CD8-positive, alpha-beta memory T cell (primary cell): ENCODE results near the gene LYST. TPM values are rescaled to one million over a fixed set of nuclear protein-coding genes. Genes with fewer than 3 reads are reported as not detected.
"Not testable (repeated sequence)": the region's sequence is repeated elsewhere in the genome, so short reads cannot be mapped to it uniquely, and the experiment has no call there.

Source experiments
- CTCF ChIA-PET: fragments of 350-600 bp; sonication (Branson Sonifier 250); formaldehyde crosslinking; loops from one replicate; lab custom pipeline; 2021; ENCODE audit warnings: antibody characterized with exemption; lab: Charles Lee
- POLR2A ChIA-PET: fragments of 350-600 bp; sonication (Branson Sonifier 250); formaldehyde crosslinking; loops from one replicate; lab custom pipeline; 2021; ENCODE audit warnings: antibody characterized with exemption; lab: Charles Lee
- DNase-seq, 5 donors: peaks; one replicate each; pipeline versions ENCODE4 v3.0.0 to v3.0.0-alpha.2; 2020 to 2022; ENCODE audit warnings: mixed read lengths in 1 of 5
- H3K27ac ChIP-seq: one replicate; pipeline ENCODE4 v1.7.0; 2013; ENCODE audit warnings: low read depth, mild to moderate bottlenecking, low read length, moderate library complexity
- H3K27me3 ChIP-seq: 2 replicates; pipeline ENCODE4 v1.7.0; 2013; ENCODE audit warnings: low read length, mild to moderate bottlenecking; ENCODE audit not compliant: insufficient read depth, poor library complexity, severe bottlenecking
- H3K36me3 ChIP-seq: 2 replicates; pipeline ENCODE4 v1.7.0; 2013; ENCODE audit warnings: mild to moderate bottlenecking, low read length, moderate library complexity; ENCODE audit not compliant: insufficient read depth
- H3K4me1 ChIP-seq: 2 replicates; pipeline ENCODE4 v1.7.0; 2013; ENCODE audit warnings: mild to moderate bottlenecking, low read length, moderate library complexity; ENCODE audit not compliant: insufficient read depth
- H3K4me3 ChIP-seq: 2 replicates; pipeline ENCODE4 v1.7.0; 2013; ENCODE audit warnings: mild to moderate bottlenecking, low read length
- H3K9me3 ChIP-seq: 2 replicates; pipeline ENCODE4 v1.7.0; 2013; ENCODE audit warnings: mild to moderate bottlenecking, low read length
- H3K27ac Mint-ChIP-seq, 8 donors: one replicate each; pipeline ENCODE4 v1.8.0; 2020 to 2021; ENCODE audit warnings: mixed read lengths in 8 of 8, mild to moderate bottlenecking in 6 of 8, inconsistent platforms in 3 of 8, moderate library complexity in 3 of 8
- H3K27me3 Mint-ChIP-seq, 2 donors: one replicate each; pipeline ENCODE4 v1.8.0; 2020 to 2021; ENCODE audit warnings: mixed read lengths in 2 of 2, mild to moderate bottlenecking in 1 of 2, moderate library complexity in 1 of 2
- H3K36me3 Mint-ChIP-seq, 3 donors: one replicate each; pipeline ENCODE4 v1.8.0; 2020 to 2021; ENCODE audit warnings: mixed read lengths in 3 of 3, inconsistent platforms in 1 of 3, mild to moderate bottlenecking in 1 of 3
- H3K4me1 Mint-ChIP-seq, 3 donors: one replicate each; pipeline ENCODE4 v1.8.0; 2020 to 2021; ENCODE audit warnings: mixed read lengths in 3 of 3, inconsistent platforms in 1 of 3, mild to moderate bottlenecking in 1 of 3
- H3K4me3 Mint-ChIP-seq, 7 donors: one replicate each; pipeline ENCODE4 v1.8.0; 2020 to 2021; ENCODE audit warnings: mixed read lengths in 7 of 7, mild to moderate bottlenecking in 6 of 7, moderate library complexity in 4 of 7, inconsistent platforms in 2 of 7
- H3K9me3 Mint-ChIP-seq, 5 donors: one replicate each; pipeline ENCODE4 v1.8.0; 2020 to 2022; ENCODE audit warnings: mixed read lengths in 5 of 5, mild to moderate bottlenecking in 3 of 5, moderate library complexity in 2 of 5, inconsistent platforms in 1 of 5
- polyA plus RNA-seq: library from polyadenylated mRNA; unstranded; fragments of 300-500 nt; fragmentation: Illumina TruSeq; gene quantifications from one replicate; pipeline ENCODE4 v1.2.3, GENCODE V29; 2021
- total RNA-seq, 2 experiments: library from RNA; stranded (reverse); gene quantifications; one replicate each; pipeline ENCODE4 v1.2.3, GENCODE V29; 2021

The LYST gene
- total and polyA plus RNA-seq, 3 experiments from 2014 or later, result 24.1 to 79.9 (median 76.9) TPM

DNA sequence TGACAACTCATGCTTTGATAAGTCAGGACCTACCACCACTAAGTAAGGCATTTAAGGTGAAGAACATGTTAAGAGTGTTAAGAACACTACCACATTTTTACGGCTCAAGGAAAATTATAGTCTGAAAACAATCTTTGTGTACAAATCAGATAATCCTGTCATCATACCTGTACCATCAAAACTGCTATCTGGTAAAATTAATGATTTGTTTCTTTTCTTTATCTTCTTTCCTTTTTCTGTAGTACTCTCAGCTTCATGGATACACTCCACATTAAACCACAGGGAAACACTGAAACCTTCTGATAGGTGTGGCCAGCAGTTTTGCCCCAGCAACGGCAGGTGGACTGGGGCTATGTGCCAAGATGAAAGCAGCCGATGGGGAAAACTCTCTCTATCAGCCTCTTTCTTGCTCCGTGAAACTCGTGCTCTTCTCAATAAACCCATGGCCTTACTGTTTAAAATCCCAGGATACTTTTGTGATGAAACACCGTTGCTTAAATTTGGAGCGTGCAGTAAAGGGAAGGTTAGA is 75.1 kb downstream of the LYST start:
- H3K9me3 Mint-ChIP-seq, result no peaks in the 10 kb centered on the region
- CTCF ChIA-PET, result interaction anchor here (1.3 to 2.5 kb wide), 2 partner anchors 9 to 180 kb away, joined by 3 to 9 read pairs; no protein-coding TSS in a partner anchor
- H3K27ac Mint-ChIP-seq, result peak overlapping the region in 2 of 8 donors; percentile 19 to 32
- H3K4me3 Mint-ChIP-seq, result no peak overlapping the region
- peaks cover 7% of the 10 kb centered on the region for H3K36me3 ChIP-seq
- POLR2A ChIA-PET, result no interaction called here
- H3K4me1 Mint-ChIP-seq, result peaks cover 0 to 3% (median 2%) of the 10 kb centered on the region in 3 donors
- H3K27me3 Mint-ChIP-seq, result no peaks in the 10 kb centered on the region
- no peaks in the 10 kb centered on the region for H3K27me3 ChIP-seq
- no peak for DNase-seq
- H3K4me1 ChIP-seq, result no peaks in the 10 kb centered on the region
- H3K27ac ChIP-seq, result no peak overlapping the region
- H3K9me3 ChIP-seq, result no peaks in the 10 kb centered on the region
- peaks cover 23 to 68% (median 24%) of the 10 kb centered on the region in 3 donors for H3K36me3 Mint-ChIP-seq
- H3K4me3 ChIP-seq, result no peak overlapping the region

DNA sequence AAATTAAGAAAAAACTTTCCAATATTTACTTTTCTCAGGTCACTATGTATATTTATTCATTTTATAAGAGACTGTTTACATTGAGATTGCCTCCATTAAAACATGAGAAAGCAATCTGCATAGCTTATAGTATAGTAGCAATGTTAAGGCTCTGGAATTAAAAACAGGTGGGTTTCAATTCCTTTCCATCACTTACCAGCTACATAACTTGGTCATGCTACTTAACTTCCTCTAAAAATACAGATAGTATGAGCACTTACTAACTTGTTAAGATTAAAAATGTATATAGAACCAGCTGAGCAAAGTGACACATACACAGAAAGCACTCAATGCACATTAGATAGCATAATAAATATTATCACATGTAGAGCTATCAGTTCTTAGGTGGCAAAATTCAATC is 76.6 kb downstream of the LYST start:
- peaks cover 0 to 2% (median 0%) of the 10 kb centered on the region in 3 donors for H3K4me1 Mint-ChIP-seq
- H3K9me3 Mint-ChIP-seq, result no peaks in the 10 kb centered on the region
- H3K36me3 Mint-ChIP-seq, result peaks cover 16 to 69% (median 17%) of the 10 kb centered on the region in 3 donors
- Histone ChIP-seq H3K4me3 (no peak overlapping the region), H3K27ac (no peak overlapping the region), H3K4me1 (no peaks in the 10 kb centered on the region), H3K36me3 (peaks cover 12% of the 10 kb centered on the region), H3K9me3 (no peaks in the 10 kb centered on the region), H3K27me3 (no peaks in the 10 kb centered on the region)
- ChIA-PET POLR2A (no interaction called here), CTCF (interaction anchor here (1.2 kb wide), 1 partner anchor 182 kb away, joined by 3 read pairs; no protein-coding TSS in a partner anchor)
- DNase-seq, result no peak
- no peak overlapping the region for H3K4me3 Mint-ChIP-seq
- no peak overlapping the region for H3K27ac Mint-ChIP-seq
- H3K27me3 Mint-ChIP-seq, result no peaks in the 10 kb centered on the region

DNA sequence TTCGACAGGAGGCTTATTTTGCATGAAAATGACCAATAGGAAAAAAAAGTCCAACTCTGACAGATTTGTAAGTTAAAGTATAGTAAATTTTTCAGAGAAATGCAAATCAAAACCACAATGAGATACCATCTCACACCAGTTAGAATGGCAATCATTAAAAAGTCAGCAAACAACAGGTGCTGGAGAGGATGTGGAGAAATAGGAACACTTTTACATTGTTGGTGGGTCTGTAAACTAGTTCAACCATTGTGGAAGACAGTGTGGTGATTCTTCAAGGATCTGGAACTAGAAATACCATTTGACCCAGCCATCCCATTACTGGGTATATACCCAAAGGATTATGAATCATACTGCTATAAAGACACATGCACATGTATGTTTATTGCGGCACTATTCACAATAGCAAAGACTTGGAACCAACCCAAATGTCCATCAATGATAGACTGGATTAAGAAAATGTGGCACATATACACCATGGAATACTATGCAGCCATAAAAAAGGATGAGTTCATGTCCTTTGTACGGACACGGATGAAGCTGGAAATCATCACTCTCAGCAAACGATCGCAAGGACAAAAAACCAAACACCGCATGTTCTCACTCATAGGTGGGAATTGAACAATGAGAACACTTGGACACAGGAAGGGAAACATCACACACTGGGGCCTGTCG is 80.3 kb downstream of the LYST start:
- CTCF ChIA-PET, result not testable (repeated sequence)

DNA sequence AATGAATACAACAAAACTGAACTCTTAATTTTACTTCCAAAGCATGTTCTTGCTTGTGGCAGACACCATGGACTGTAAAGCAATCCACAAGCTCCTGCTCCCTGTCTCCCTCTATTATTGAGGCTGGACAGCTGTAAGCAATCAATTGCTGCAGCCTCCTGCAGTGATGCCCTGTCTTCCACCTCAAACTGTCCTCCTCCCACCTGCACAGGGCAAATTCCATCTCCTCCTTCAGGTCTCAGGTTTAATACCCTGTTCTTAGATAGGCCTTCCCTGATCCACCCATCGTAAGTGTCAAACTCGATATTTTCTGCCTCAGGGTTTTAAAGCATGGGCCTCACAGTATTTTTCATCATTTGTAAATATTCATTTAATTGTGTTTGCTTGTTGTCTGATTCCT is 81.8 kb downstream of the LYST start:
- peaks cover 8% of the 10 kb centered on the region for H3K36me3 ChIP-seq
- no peak for DNase-seq
- H3K27me3 Mint-ChIP-seq, result no peaks in the 10 kb centered on the region
- no peaks in the 10 kb centered on the region for H3K9me3 Mint-ChIP-seq
- POLR2A ChIA-PET, result no interaction called here
- no peaks in the 10 kb centered on the region for H3K4me1 ChIP-seq
- peaks cover 0 to 50% (median 5%) of the 10 kb centered on the region in 3 donors for H3K36me3 Mint-ChIP-seq
- no peaks in the 10 kb centered on the region for H3K9me3 ChIP-seq
- H3K27me3 ChIP-seq, result no peaks in the 10 kb centered on the region
- no peak overlapping the region for H3K27ac ChIP-seq
- peak overlapping the region in 4 of 8 donors; percentile 18 to 69 (median 38) for H3K27ac Mint-ChIP-seq
- H3K4me3 ChIP-seq, result no peak overlapping the region
- no peaks in the 10 kb centered on the region for H3K4me1 Mint-ChIP-seq
- CTCF ChIA-PET, result interaction anchor here (0.8 to 4.5 kb wide), 5 partner anchors 21 to 280 kb away, joined by 3 to 33 read pairs (median 6); no protein-coding TSS in a partner anchor
- H3K4me3 Mint-ChIP-seq, result no peak overlapping the region

More for the DNA sequence above, 80.3 kb downstream of the LYST start:
- H3K9me3 ChIP-seq, H3K36me3 ChIP-seq, H3K4me1 ChIP-seq, H3K4me3 ChIP-seq, H3K27ac ChIP-seq, H3K4me1 Mint-ChIP-seq, DNase-seq, H3K9me3 Mint-ChIP-seq, H3K4me3 Mint-ChIP-seq, H3K27me3 Mint-ChIP-seq, H3K27me3 ChIP-seq, POLR2A ChIA-PET, H3K27ac Mint-ChIP-seq: not testable (repeated sequence)
- H3K36me3 Mint-ChIP-seq, result peaks cover 5 to 61% (median 12%) of the 10 kb centered on the region in 3 donors

DNA sequence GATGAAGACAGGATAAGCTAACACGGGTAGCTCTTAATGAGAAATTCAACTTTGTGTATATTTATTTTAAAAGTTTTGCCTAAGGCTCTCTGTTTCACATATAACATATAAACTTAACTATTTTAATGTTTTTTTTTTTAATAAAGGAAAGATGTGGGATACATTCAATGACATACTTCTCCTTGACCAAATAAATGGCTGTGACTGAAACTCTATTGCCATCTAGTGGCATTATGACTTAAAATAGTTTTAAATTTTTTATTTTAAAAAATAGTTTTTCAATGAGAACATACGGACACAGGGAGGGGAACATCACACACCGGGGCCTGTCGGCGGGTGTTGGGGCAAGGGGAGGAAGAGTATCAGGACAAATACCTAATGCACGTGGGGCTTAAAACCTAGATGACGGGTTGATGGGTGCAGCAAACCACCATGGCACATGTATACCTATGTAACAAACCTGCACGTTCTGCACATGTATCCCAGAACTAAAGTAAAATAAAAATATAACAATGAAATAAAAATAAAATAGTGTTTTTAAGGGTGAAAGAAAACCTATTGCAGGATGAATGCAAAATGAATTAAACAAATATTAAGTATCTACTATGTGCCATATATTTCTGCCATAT is 83.4 kb downstream of the LYST start:
- Mint-ChIP-seq H3K36me3 (peaks cover 4 to 50% (median 5%) of the 10 kb centered on the region in 3 donors), H3K27me3 (no peaks in the 10 kb centered on the region), H3K4me3 (no peak overlapping the region), H3K27ac (peak overlapping the region in 1 of 8 donors; percentile 61), H3K9me3 (no peaks in the 10 kb centered on the region), H3K4me1 (no peaks in the 10 kb centered on the region)
- H3K9me3 ChIP-seq, result no peaks in the 10 kb centered on the region
- CTCF ChIA-PET, result interaction anchor here (0.7 to 4.5 kb wide), 6 partner anchors 8 to 687 kb away, joined by 3 to 33 read pairs (median 7); partner anchors contain the start of gene B3GALNT2
- no peak overlapping the region for H3K27ac ChIP-seq
- no peak overlapping the region for H3K4me3 ChIP-seq
- H3K27me3 ChIP-seq, result no peaks in the 10 kb centered on the region
- DNase-seq, result peak in 2 of 5 donors; percentile 3 to 7
- POLR2A ChIA-PET, result no interaction called here
- H3K4me1 ChIP-seq, result no peaks in the 10 kb centered on the region
- H3K36me3 ChIP-seq, result peaks cover 8% of the 10 kb centered on the region

DNA sequence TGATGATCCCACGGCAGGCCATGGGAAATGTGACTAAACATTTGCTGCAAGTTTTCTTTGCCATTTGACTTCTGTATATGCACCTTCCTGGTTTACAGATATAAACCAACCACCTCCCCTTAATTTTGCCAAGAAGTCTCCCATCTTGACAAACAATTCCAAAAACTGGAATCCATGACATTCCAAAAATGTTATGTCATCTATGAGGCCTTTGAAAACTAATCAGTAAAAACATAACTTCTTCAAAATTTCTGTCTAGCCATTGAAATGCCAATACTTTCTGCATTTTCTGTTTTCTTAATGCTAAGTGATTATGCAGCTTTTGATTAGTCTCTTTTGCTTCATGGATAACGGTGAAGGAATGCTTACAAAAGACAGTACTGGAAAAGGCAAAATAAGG is 84.1 kb downstream of the LYST start:
- Mint-ChIP-seq H3K9me3 (no peaks in the 10 kb centered on the region), H3K4me3 (no peak overlapping the region), H3K27ac (no peak overlapping the region), H3K36me3 (peaks cover 4 to 50% (median 5%) of the 10 kb centered on the region in 3 donors), H3K4me1 (no peaks in the 10 kb centered on the region), H3K27me3 (no peaks in the 10 kb centered on the region)
- Histone ChIP-seq H3K4me1 (no peaks in the 10 kb centered on the region), H3K4me3 (no peak overlapping the region), H3K27me3 (no peaks in the 10 kb centered on the region), H3K9me3 (no peaks in the 10 kb centered on the region), H3K27ac (no peak overlapping the region), H3K36me3 (peaks cover 8% of the 10 kb centered on the region)
- ChIA-PET CTCF (interaction anchor here (0.7 to 4.5 kb wide), 5 partner anchors 8 to 686 kb away, joined by 3 to 33 read pairs (median 8); partner anchors contain the start of gene B3GALNT2), POLR2A (no interaction called here)
- no peak for DNase-seq

DNA sequence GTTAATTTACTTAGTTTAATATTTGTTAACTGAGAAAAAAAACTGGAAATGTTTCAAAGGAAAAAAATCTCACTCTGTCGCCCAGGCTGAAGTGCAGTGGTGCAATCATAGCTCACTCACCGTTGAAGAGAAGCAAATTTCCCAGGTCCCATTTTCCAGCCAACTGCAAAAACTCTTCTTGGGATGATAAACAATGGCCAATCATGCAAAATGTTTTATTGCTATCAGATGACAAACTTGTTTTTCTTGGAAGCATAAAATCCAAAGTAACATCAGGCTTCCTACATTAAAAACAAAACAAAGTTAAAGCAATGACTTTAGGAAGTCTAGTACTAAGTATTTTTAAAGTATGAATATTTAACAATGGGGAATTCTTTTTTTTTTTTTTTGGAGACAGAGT is 84.9 kb downstream of the LYST start:
- Histone ChIP-seq H3K4me3 (no peak overlapping the region), H3K9me3 (no peaks in the 10 kb centered on the region), H3K27me3 (no peaks in the 10 kb centered on the region), H3K36me3 (peaks cover 5% of the 10 kb centered on the region), H3K27ac (no peak overlapping the region), H3K4me1 (no peaks in the 10 kb centered on the region)
- no peaks in the 10 kb centered on the region for H3K27me3 Mint-ChIP-seq
- DNase-seq, result no peak
- no peak overlapping the region for H3K4me3 Mint-ChIP-seq
- no peaks in the 10 kb centered on the region for H3K4me1 Mint-ChIP-seq
- H3K9me3 Mint-ChIP-seq, result no peaks in the 10 kb centered on the region
- H3K27ac Mint-ChIP-seq, result peak overlapping the region in 1 of 8 donors; percentile 50
- ChIA-PET CTCF (interaction anchor here (4.1 to 4.5 kb wide), 2 partner anchors 190 to 268 kb away, joined by 13 to 33 read pairs; no protein-coding TSS in a partner anchor), POLR2A (no interaction called here)
- H3K36me3 Mint-ChIP-seq, result peaks cover 4 to 54% (median 5%) of the 10 kb centered on the region in 3 donors
